A549 (cell line): ENCODE results near the gene GSTA2. TPM values are rescaled to one million over a fixed set of nuclear protein-coding genes. Genes with fewer than 3 reads are reported as not detected.

Experiments
- ATAC-seq, 2 experiments: fragments of 200-7000 bp in 1 of 2; fragments of >200 bp in 1 of 2; cut with Nextera tagmentation in 1 of 2; cut with Tn5 transposase in 1 of 2; 3 replicates each; pipeline versions ENCODE4 v1.8.0 to v1.9.1; 2018 to 2020; ENCODE audit warnings: mild to moderate bottlenecking in 1 of 2, moderate library complexity in 1 of 2
- CTCF ChIA-PET: fragments of 300-600 bp; sonication (Branson Sonifier 250); formaldehyde crosslinking; extraction: SDS; loops from one replicate; lab custom pipeline; 2021; ENCODE audit warnings: antibody characterized with exemption, inconsistent platforms; lab: Yijun Ruan, JAX
- POLR2A ChIA-PET: fragments of 350-600 bp; formaldehyde crosslinking; extraction: SDS; loops from one replicate; lab custom pipeline; 2021; ENCODE audit warnings: antibody characterized with exemption, inconsistent platforms; lab: Yijun Ruan, JAX
- DNase-seq, 2 experiments: peaks; one replicate each; pipeline versions ENCODE4 v3.0.0 to v3.0.0-alpha.2; 2011 to 2016; ENCODE audit warnings: low read depth in 1 of 2, low spot score in 1 of 2
- FAIRE-seq: peaks from 2 replicates; lab custom pipeline; 2011; peaks lifted over from hg19 to GRCh38; lab: Jason Lieb, UNC
- H3K27ac ChIP-seq, 2 experiments: fragments of >200 bp; sonication (Bioruptor Twin); formaldehyde crosslinking; 3 replicates each; pipeline ENCODE4 v1.5.1; 2016 to 2017
- H3K4me1 ChIP-seq: fragments of >200 bp; sonication (Bioruptor Twin); formaldehyde crosslinking; 3 replicates; pipeline ENCODE4 v1.6.1; 2016
- H3K4me2 ChIP-seq: fragments of >200 bp; sonication (Bioruptor Twin); formaldehyde crosslinking; 3 replicates; pipeline ENCODE4 v1.6.1; 2016
- H3K4me3 ChIP-seq: fragments of >200 bp; sonication (Bioruptor Twin); formaldehyde crosslinking; 3 replicates; pipeline ENCODE4 v1.5.1; 2016
- H3K9me3 ChIP-seq: fragments of >200 bp; sonication (Bioruptor Twin); formaldehyde crosslinking; 3 replicates; pipeline ENCODE4 v1.6.1; 2016
- BCL3 ChIP-seq: fragments of >200 bp; sonication (Bioruptor Twin); formaldehyde crosslinking; IDR thresholded peaks from 3 replicates; pipeline ENCODE4 v1.6.1; 2016
- CBX2 ChIP-seq: fragments of 200-600 bp; sonication (generic); IDR thresholded peaks from 2 replicates; pipeline ENCODE4 v1.6.1; 2016; ENCODE audit warnings: low read depth, mild to moderate bottlenecking, borderline replicate concordance
- EHF ChIP-seq: fragments of 250-450 bp; sonication (Bioruptor Pico); IDR thresholded peaks from 2 replicates; pipeline ENCODE4 v1.5.0; 2020; ENCODE audit warnings: mild to moderate bottlenecking
- EP300 ChIP-seq, 2 experiments: fragments of >200 bp; sonication (Bioruptor Twin); formaldehyde crosslinking; IDR thresholded peaks; 2 replicates in 1 of 2; 3 replicates in 1 of 2; pipeline ENCODE4 v1.6.1; 2016 to 2017
- HDAC2 ChIP-seq: fragments of 200-600 bp; sonication (generic); IDR thresholded peaks from 2 replicates; pipeline ENCODE4 v1.6.1; 2016
- HOXB13 ChIP-seq: fragments of 250-450 bp; sonication (Bioruptor Pico); IDR thresholded peaks from 2 replicates; pipeline ENCODE4 v1.5.0; 2020; ENCODE audit warnings: low read depth, mild to moderate bottlenecking, moderate library complexity
- HOXB5 ChIP-seq: fragments of 250-450 bp; sonication (Bioruptor Pico); IDR thresholded peaks from 2 replicates; pipeline ENCODE4 v1.5.0; 2020; ENCODE audit warnings: mild to moderate bottlenecking, moderate library complexity
- JUNB ChIP-seq: fragments of >200 bp; sonication (Bioruptor Twin); formaldehyde crosslinking; IDR thresholded peaks from 2 replicates; pipeline ENCODE4 v1.6.1; 2016
- KDM1A ChIP-seq: fragments of 200-600 bp; sonication (generic); IDR thresholded peaks from 2 replicates; pipeline ENCODE4 v1.6.1; 2016; ENCODE audit warnings: low read depth, mild to moderate bottlenecking
- KDM5A ChIP-seq: fragments of 200-600 bp; sonication (generic); IDR thresholded peaks from 2 replicates; pipeline ENCODE4 v1.6.1; 2016; ENCODE audit warnings: antibody characterized with exemption, mild to moderate bottlenecking
- MAZ ChIP-seq: fragments of 150-350 bp; IDR thresholded peaks from 2 replicates; pipeline ENCODE4 v1.6.1; 2014; ENCODE audit warnings: antibody characterized with exemption, low read depth, low read length, borderline replicate concordance
- MYC ChIP-seq: IDR thresholded peaks from 2 replicates; pipeline ENCODE4 v1.6.1; 2012; ENCODE audit warnings: mild to moderate bottlenecking, inconsistent platforms, low read length, improper control_type of control experiment, borderline replicate concordance
- NPAS2 ChIP-seq: fragments of 250-450 bp; sonication (Bioruptor Pico); IDR thresholded peaks from 2 replicates; pipeline ENCODE4 v1.8.0; 2022; ENCODE audit warnings: mild to moderate bottlenecking, moderate library complexity, borderline replicate concordance
- NR3C1 ChIP-seq: fragments of >200 bp; sonication (Bioruptor Twin); formaldehyde crosslinking; IDR thresholded peaks from 3 replicates; pipeline ENCODE4 v1.6.1; 2017
- POLR2AphosphoS2 ChIP-seq: conservative IDR thresholded peaks from 2 replicates; pipeline ENCODE4 v1.6.1; 2012; ENCODE audit warnings: low read length, improper control_type of control experiment, inconsistent platforms
- SREBF2 ChIP-seq: fragments of 450-650 bp; IDR thresholded peaks from 2 replicates; pipeline ENCODE4 v1.6.1; 2014; ENCODE audit warnings: mild to moderate bottlenecking, moderate library complexity
- TP53 ChIP-seq: fragments of 250-450 bp; sonication (Bioruptor Pico); IDR thresholded peaks from 2 replicates; pipeline ENCODE4 v1.5.0; 2021; ENCODE audit warnings: mild to moderate bottlenecking, moderate library complexity
- ZC3H11A ChIP-seq: fragments of 450-650 bp; IDR thresholded peaks from 2 replicates; pipeline ENCODE4 v1.6.1; 2014; ENCODE audit warnings: antibody characterized with exemption, mild to moderate bottlenecking
- ZNF302 ChIP-seq: fragments of 250-450 bp; sonication (Bioruptor Pico); IDR thresholded peaks from 2 replicates; pipeline ENCODE4 v1.9.0; 2021; ENCODE audit warnings: inconsistent platforms, mild to moderate bottlenecking, moderate library complexity
- WGBS: methylation state at CpG from one replicate; pipeline ENCODE4 v1.1.6; 2017; ENCODE audit errors: missing lambda C conversion rate; 5-methylcytosine and 5-hydroxymethylcytosine counted together
- polyA plus RNA-seq, 4 experiments: library from polyadenylated mRNA; depleted of rRNA in 3 of 4; stranded (reverse); fragments of >200 nt; fragmentation: RNase III in 1 of 4; extraction: RNeasy Plus Mini Kit Qiagen cat#74134 plus additional on column Dnase treatment in 1 of 4; gene quantifications; 2 replicates in 3 of 4; 3 replicates in 1 of 4; pipeline ENCODE4 v1.2.3, GENCODE V29; 2011 to 2017
- TF ChIP-seq, protein P1 (sequence below): fragments of 150-350 bp; IDR thresholded peaks from 2 replicates; pipeline ENCODE4 v1.6.1; 2014; ENCODE audit warnings: low read depth, mild to moderate bottlenecking, low read length
- TF ChIP-seq, protein P2 (sequence below): IDR thresholded peaks from 2 replicates; pipeline ENCODE4 v1.6.1; 2012
- TF ChIP-seq, protein P3 (sequence below): IDR thresholded peaks from 2 replicates; pipeline ENCODE4 v1.6.1; 2012; ENCODE audit warnings: low read depth, borderline replicate concordance
- TF ChIP-seq, protein P4 (sequence below): fragments of 250-450 bp; sonication (Bioruptor Pico); IDR thresholded peaks from 2 replicates; pipeline ENCODE4 v1.5.0; 2021; ENCODE audit warnings: mild to moderate bottlenecking, moderate library complexity, borderline replicate concordance

GSTA2 gene
- polyA plus RNA-seq, 2 of the 4 experiments (the other 2 are of a cell fraction), result 0.10 to 0.68 TPM

DNA sequence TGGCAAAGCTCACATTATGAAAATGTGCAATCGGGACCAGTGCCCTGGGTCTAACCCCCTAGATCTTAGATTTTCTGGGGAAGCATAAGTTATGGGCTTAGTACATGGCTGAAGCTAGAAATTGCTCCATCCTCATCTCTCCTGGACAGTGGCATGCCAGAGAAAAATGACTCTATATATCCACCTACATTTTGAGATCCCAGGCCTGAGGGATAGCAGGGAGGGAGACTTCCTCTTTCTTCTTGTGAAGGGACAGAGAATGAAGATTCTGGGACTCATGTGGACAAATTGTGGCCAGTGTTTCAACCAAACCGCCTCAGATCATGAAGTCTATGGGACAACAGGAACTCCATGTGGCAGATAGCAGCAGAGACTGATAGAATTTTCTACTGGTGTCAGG is 35.4 kb downstream of the GSTA2 start:
- ATAC-seq, result no peak
- no peak for FAIRE-seq
- H3K4me1 ChIP-seq, result peaks cover 32% of the 10 kb centered on the region

GRCh38 chr6:52726741-52727535 is 36.3 kb downstream of the GSTA2 start:
- TF ChIP-seq, protein P1, sequence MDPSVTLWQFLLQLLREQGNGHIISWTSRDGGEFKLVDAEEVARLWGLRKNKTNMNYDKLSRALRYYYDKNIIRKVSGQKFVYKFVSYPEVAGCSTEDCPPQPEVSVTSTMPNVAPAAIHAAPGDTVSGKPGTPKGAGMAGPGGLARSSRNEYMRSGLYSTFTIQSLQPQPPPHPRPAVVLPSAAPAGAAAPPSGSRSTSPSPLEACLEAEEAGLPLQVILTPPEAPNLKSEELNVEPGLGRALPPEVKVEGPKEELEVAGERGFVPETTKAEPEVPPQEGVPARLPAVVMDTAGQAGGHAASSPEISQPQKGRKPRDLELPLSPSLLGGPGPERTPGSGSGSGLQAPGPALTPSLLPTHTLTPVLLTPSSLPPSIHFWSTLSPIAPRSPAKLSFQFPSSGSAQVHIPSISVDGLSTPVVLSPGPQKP, result no peak
- FAIRE-seq (no peak), DNase-seq (no peak), ATAC-seq (no peak)
- 91% methylated on average over 14 of the region's 15 CpGs for WGBS
- peak overlapping the region; percentile 79; a peak in 4 of 6 replicates for H3K27ac ChIP-seq
- H3K9me3 ChIP-seq, result no peaks in the 10 kb centered on the region
- H3K4me1 ChIP-seq, result peaks cover 32% of the 10 kb centered on the region
- POLR2A ChIA-PET, result no interaction called here
- CTCF ChIA-PET, result interaction anchor here (1.2 to 1.3 kb wide), 2 partner anchors 8 to 11 kb away, joined by 3 to 4 read pairs; no protein-coding TSS in a partner anchor
- peak overlapping the region; percentile 63; the same call in 1 of the 3 replicates for H3K4me2 ChIP-seq
- H3K4me3 ChIP-seq, result no peak overlapping the region

More for the DNA sequence above, 35.4 kb downstream of the GSTA2 start:
- CTCF ChIA-PET, result no interaction called here
- 80% methylated on average over 2 of the region's 2 CpGs for WGBS
- DNase-seq, result no peak
- no peaks in the 10 kb centered on the region for H3K9me3 ChIP-seq
- 0 out of 6 replicates have a peak overlapping the region, but pooled peaks of 1 of the 2 experiments have one; percentile 24 for H3K27ac ChIP-seq
- no peak for TF ChIP-seq ZNF302 (CRISPR knock-in tag)
- no peak for TF ChIP-seq SREBF2
- TF ChIP-seq TP53 (CRISPR knock-in tag), result no peak
- no peak for TF ChIP-seq BCL3
- no peak for TF ChIP-seq EHF (CRISPR knock-in tag)
- no peak for TF ChIP-seq NPAS2 (CRISPR knock-in tag)
- TF ChIP-seq, protein P2, sequence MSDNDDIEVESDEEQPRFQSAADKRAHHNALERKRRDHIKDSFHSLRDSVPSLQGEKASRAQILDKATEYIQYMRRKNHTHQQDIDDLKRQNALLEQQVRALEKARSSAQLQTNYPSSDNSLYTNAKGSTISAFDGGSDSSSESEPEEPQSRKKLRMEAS, result no peak
- TF ChIP-seq, protein P3, sequence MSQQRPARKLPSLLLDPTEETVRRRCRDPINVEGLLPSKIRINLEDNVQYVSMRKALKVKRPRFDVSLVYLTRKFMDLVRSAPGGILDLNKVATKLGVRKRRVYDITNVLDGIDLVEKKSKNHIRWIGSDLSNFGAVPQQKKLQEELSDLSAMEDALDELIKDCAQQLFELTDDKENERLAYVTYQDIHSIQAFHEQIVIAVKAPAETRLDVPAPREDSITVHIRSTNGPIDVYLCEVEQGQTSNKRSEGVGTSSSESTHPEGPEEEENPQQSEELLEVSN, result no peak
- no peak for TF ChIP-seq MYC
- TF ChIP-seq EP300 (IDR thresholded peaks at IDR 0.05), result no peak
- no peak for TF ChIP-seq KDM1A
- TF ChIP-seq NR3C1, result no peak
- TF ChIP-seq KDM5A, result no peak
- no peak for TF ChIP-seq HOXB13
- H3K4me3 ChIP-seq, result no peak overlapping the region
- H3K4me2 ChIP-seq, result no peak overlapping the region
- POLR2A ChIA-PET, result no interaction called here

DNA sequence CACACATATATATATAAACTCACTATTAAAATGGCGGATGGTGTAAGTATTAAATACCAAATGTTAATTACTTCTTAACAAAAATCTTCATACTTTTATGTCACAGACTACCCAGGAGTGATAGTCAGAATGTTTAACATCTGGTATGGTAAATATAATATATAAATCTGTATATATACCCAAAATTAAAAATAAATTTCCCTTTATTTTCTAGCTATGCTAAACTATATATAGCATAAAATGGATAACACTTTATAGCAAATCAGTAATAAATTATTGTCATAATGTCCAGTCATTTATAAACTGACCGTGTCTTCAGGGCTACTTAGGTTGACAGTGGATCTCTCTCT is 37.1 kb downstream of the GSTA2 start:
- H3K4me1 ChIP-seq, result peaks cover 32% of the 10 kb centered on the region
- ChIA-PET CTCF (interaction anchor here (1.2 to 1.3 kb wide), 2 partner anchors 9 to 12 kb away, joined by 3 to 4 read pairs; no protein-coding TSS in a partner anchor), POLR2A (no interaction called here)
- no peak for FAIRE-seq
- peak overlapping the region; percentile 63 for H3K4me2 ChIP-seq
- H3K27ac ChIP-seq, result peak overlapping the region; percentile 79 to 84; a peak in 5 of 6 replicates
- no peak for DNase-seq
- no peak for ATAC-seq
- H3K4me3 ChIP-seq, result no peak overlapping the region
- no peaks in the 10 kb centered on the region for H3K9me3 ChIP-seq
- 58% methylated on average over 2 of the region's 2 CpGs for WGBS
- no peak for TF ChIP-seq EP300 (IDR thresholded peaks at IDR 0.05)
- no peak for TF ChIP-seq NPAS2 (CRISPR knock-in tag)
- TF ChIP-seq POLR2AphosphoS2, result no peak
- TF ChIP-seq, protein P3, result no peak
- TF ChIP-seq HOXB5 (CRISPR knock-in tag), result no peak
- no peak for TF ChIP-seq ZC3H11A
- TF ChIP-seq HDAC2, result no peak
- TF ChIP-seq NR3C1, result no peak
- TF ChIP-seq, protein P1, result no peak
- no peak for TF ChIP-seq MAZ
- TF ChIP-seq, protein P4, sequence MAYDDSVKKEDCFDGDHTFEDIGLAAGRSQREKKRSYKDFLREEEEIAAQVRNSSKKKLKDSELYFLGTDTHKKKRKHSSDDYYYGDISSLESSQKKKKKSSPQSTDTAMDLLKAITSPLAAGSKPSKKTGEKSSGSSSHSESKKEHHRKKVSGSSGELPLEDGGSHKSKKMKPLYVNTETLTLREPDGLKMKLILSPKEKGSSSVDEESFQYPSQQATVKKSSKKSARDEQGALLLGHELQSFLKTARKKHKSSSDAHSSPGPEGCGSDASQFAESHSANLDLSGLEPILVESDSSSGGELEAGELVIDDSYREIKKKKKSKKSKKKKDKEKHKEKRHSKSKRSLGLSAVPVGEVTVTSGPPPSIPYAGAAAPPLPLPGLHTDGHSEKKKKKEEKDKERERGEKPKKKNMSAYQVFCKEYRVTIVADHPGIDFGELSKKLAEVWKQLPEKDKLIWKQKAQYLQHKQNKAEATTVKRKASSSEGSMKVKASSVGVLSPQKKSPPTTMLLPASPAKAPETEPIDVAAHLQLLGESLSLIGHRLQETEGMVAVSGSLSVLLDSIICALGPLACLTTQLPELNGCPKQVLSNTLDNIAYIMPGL, result no peak
- no peak for TF ChIP-seq SREBF2
- no peak for TF ChIP-seq ZNF302 (CRISPR knock-in tag)
- TF ChIP-seq CBX2, result no peak
- no peak for TF ChIP-seq JUNB
